ENCODE data around the gene DUSP23.

GRCh38 chr1:159765806-159766205, 15.0 kb upstream of the DUSP23 start:
- TF ChIP-seq CTCF (conservative IDR thresholded peaks at IDR 0.05; ENCODE audit: low read length): no peak
- no peak for TF ChIP-seq EZH2phosphoT487 (IDR thresholded peaks at IDR 0.05; ENCODE audit: borderline replicate concordance, low read depth, low read length)
